HFFc6 (cell line): ENCODE data around the gene ALKAL2. TPM values are rescaled to one million over a fixed set of nuclear protein-coding genes. Genes with fewer than 3 reads are reported as not detected.

ENCODE experiments used
- DNase-seq: peaks from one replicate; pipeline ENCODE4 v3.0.0-alpha.2; 2018
- H3K27ac Mint-ChIP-seq: 2 replicates; pipeline ENCODE4 v1.8.0; 2020; ENCODE audit warnings: mild to moderate bottlenecking, mixed read lengths
- H3K27me3 Mint-ChIP-seq: 2 replicates; pipeline ENCODE4 v1.8.0; 2021; ENCODE audit warnings: mild to moderate bottlenecking, moderate library complexity, mixed read lengths; ENCODE audit not compliant: insufficient read depth
- H3K36me3 Mint-ChIP-seq: 2 replicates; pipeline ENCODE4 v1.8.0; 2021; ENCODE audit warnings: low read depth, mixed read lengths
- H3K4me1 Mint-ChIP-seq: 2 replicates; pipeline ENCODE4 v1.8.0; 2020; ENCODE audit warnings: low read depth, mixed read lengths
- H3K4me3 Mint-ChIP-seq: 2 replicates; pipeline ENCODE4 v1.8.0; 2020; ENCODE audit warnings: mild to moderate bottlenecking, moderate library complexity, mixed read lengths
- H3K9me3 Mint-ChIP-seq: 2 replicates; pipeline ENCODE4 v1.8.0; 2020; ENCODE audit warnings: mild to moderate bottlenecking, mixed read lengths
- total RNA-seq, 6 experiments: library from RNA; stranded (reverse); fragmentation: NEBNext Ultra II Directional; extraction: Animal tissue kit (Norgen Biotek cat#: 25700); gene quantifications; 2 replicates in 1 of 6; 3 replicates in 5 of 6; pipeline ENCODE4 v1.2.3, GENCODE V29; 2021
- TF ChIP-seq, protein P1 (sequence below): fragments of 200-600 bp; sonication (generic); IDR thresholded peaks from 2 replicates; pipeline ENCODE4 v1.5.0; 2021; ENCODE audit warnings: antibody characterized with exemption, mild to moderate bottlenecking

ALKAL2 gene
- total RNA-seq, 6 experiments from 2014 or later: not detected

DNA sequence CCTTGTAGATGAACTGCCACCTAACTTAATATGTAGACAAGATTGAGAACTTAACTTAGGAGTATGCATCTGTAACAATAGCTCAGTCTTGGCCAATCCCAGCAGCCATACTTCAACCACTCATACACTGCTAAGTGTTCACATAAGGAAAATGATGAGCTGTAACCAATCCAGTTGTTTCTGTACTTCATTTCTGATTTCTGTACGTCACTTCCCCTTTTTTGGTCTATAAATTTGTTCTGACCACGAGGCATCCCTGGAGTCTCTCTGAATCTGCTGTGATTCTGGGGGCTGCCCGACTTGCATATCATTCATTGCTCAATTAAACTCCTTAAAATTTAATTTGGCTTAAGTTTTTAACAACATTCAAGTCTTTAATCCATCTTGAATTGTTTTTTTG lies 30.5 kb downstream of the ALKAL2 start:
- DNase-seq: no peak
- Mint-ChIP-seq H3K27ac (no peak overlapping the region), H3K36me3 (peaks cover 33% of the 10 kb centered on the region), H3K27me3 (peaks cover 1% of the 10 kb centered on the region; the same call in 1 of the 2 replicates), H3K4me3 (no peak overlapping the region), H3K4me1 (no peaks in the 10 kb centered on the region; the same call in 1 of the 2 replicates), H3K9me3 (peaks cover 15% of the 10 kb centered on the region)
- TF ChIP-seq, protein P1, sequence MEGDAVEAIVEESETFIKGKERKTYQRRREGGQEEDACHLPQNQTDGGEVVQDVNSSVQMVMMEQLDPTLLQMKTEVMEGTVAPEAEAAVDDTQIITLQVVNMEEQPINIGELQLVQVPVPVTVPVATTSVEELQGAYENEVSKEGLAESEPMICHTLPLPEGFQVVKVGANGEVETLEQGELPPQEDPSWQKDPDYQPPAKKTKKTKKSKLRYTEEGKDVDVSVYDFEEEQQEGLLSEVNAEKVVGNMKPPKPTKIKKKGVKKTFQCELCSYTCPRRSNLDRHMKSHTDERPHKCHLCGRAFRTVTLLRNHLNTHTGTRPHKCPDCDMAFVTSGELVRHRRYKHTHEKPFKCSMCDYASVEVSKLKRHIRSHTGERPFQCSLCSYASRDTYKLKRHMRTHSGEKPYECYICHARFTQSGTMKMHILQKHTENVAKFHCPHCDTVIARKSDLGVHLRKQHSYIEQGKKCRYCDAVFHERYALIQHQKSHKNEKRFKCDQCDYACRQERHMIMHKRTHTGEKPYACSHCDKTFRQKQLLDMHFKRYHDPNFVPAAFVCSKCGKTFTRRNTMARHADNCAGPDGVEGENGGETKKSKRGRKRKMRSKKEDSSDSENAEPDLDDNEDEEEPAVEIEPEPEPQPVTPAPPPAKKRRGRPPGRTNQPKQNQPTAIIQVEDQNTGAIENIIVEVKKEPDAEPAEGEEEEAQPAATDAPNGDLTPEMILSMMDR: no peak

DNA sequence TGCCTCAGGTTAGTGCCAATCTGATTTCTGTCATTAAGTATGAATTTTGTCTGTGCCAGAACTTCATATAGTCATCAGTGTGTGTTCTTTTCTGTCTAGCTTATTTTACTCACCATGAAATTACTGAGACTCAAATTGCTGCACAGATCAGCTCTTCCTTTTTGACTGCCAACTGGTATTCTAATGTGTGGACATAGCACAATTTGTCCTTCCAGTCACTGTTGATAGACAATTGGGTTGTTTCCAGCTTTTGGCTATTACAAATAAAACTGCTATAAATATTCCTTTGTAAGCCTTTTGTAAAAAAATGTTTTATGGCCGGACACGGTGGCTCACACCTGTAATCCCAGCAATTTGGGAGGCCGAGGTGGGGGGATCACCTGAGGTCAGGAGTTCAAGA lies 31.8 kb downstream of the ALKAL2 start:
- no peak overlapping the region for H3K27ac Mint-ChIP-seq
- H3K4me1 Mint-ChIP-seq: no peaks in the 10 kb centered on the region; the same call in 1 of the 2 replicates
- TF ChIP-seq, protein P1: no peak
- peaks cover 15% of the 10 kb centered on the region for H3K9me3 Mint-ChIP-seq
- no peak overlapping the region for H3K4me3 Mint-ChIP-seq
- peaks cover 1% of the 10 kb centered on the region; the same call in 1 of the 2 replicates for H3K27me3 Mint-ChIP-seq
- DNase-seq: no peak
- peaks cover 29% of the 10 kb centered on the region for H3K36me3 Mint-ChIP-seq

DNA sequence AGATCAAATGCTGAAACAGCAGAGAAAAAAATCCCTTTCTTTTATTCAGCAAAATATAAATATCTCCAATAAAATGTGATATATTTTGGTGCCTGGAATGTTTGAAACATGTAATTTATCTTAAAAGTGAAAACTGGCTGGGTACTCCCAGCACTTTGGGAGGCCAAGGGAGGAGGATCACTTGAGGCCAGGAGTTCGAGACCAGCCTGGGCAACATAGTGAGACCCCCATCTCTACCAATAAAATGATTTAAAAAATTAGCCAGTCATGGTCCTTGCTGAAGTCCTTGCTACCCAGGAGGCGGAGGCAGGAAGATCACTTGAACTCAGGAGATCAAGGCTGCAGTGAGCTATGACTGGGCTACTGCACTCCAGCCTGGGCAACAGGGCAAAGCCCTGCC lies 32.7 kb downstream of the ALKAL2 start:
- no peaks in the 10 kb centered on the region; the same call in 1 of the 2 replicates for H3K4me1 Mint-ChIP-seq
- no peak overlapping the region for H3K4me3 Mint-ChIP-seq
- no peak overlapping the region for H3K27ac Mint-ChIP-seq
- TF ChIP-seq, protein P1: no peak
- H3K36me3 Mint-ChIP-seq: peaks cover 20% of the 10 kb centered on the region
- peaks cover 15% of the 10 kb centered on the region for H3K9me3 Mint-ChIP-seq
- H3K27me3 Mint-ChIP-seq: peaks cover 1% of the 10 kb centered on the region; the same call in 1 of the 2 replicates
- no peak for DNase-seq

DNA sequence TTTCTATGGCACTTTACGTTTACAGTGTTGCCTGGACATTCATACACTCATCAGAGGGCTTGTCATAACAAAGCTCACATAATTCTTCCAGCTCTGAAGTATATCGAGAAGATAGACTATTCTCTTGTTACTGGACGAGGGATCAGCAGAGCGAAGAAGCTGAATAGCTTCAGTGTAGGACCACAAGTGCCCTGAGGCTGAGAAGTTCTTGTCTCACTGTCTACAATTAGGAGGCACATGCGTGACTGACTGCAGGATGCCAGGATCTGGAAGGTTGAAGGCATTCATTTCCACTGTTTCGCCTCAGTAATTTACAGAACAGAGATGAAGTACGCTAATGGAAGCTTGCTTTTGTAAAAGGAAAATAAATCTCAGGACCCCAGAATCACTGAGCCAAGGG lies 33.6 kb downstream of the ALKAL2 start:
- peaks cover 15% of the 10 kb centered on the region for H3K9me3 Mint-ChIP-seq
- DNase-seq: peak; percentile 7
- peaks cover 1% of the 10 kb centered on the region; the same call in 1 of the 2 replicates for H3K27me3 Mint-ChIP-seq
- H3K36me3 Mint-ChIP-seq: peaks cover 15% of the 10 kb centered on the region
- TF ChIP-seq, protein P1: no peak
- peak overlapping the region; percentile 48; the same call in 1 of the 2 replicates for H3K27ac Mint-ChIP-seq
- no peaks in the 10 kb centered on the region; the same call in 1 of the 2 replicates for H3K4me1 Mint-ChIP-seq
- H3K4me3 Mint-ChIP-seq: no peak overlapping the region

DNA sequence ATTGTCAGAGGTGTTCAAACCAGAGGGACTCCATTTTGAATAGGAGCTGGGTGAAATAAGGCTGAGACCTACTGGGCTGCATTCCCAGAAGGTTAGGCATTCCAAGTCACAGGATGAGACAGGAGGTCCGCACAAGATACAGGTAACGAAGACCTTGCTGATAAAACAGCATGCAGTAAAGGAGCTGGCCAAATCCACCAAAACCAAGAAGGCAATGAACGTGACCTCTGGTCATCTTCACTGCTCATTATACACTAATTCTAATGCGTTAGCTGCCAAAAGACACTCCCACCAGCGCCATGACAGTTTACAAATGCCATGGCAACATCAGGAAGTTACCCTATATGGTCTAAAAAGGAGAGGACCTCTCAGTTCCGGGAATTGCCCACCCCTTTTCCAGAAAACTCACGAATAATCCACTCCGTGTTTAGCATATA lies 34.7 kb downstream of the ALKAL2 start:
- no peaks in the 10 kb centered on the region; the same call in 1 of the 2 replicates for H3K4me1 Mint-ChIP-seq
- peaks cover 5% of the 10 kb centered on the region for H3K36me3 Mint-ChIP-seq
- no peak for DNase-seq
- H3K27ac Mint-ChIP-seq: no peak overlapping the region
- no peak overlapping the region for H3K4me3 Mint-ChIP-seq
- no peaks in the 10 kb centered on the region for H3K27me3 Mint-ChIP-seq
- TF ChIP-seq, protein P1: no peak
- H3K9me3 Mint-ChIP-seq: peaks cover 5% of the 10 kb centered on the region
